ENCODE results near the gene POLR2C. TPM values are rescaled to one million over a fixed set of nuclear protein-coding genes. Genes with fewer than 3 reads are reported as not detected.

Gene POLR2C
- total and polyA plus RNA-seq, 5 donors from 2014 or later, result 41.9 to 79.8 (median 46.7) TPM

DNA sequence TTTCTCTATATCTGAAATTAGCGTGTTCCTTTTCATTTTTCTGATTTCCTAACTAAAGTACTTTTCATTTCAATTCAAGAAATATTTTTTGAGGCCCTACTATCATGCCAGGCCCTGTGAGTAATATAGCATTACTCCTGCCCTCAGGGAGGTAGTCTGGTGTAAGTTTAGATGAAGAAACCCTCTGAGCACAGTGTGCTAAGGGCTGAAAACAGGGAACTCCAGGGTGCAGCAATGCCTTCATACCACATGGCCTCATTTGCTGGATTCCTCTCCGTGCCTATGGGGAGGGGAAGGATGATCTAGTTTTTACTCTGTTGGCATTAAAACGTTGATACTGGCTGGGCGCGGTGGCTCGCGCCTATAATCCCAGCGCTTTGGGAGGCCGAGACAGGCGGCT lies 10.5 kb upstream of the POLR2C start:
- no peaks in the 10 kb centered on the region for H3K27me3 ChIP-seq (ENCODE audit: control insufficient read depth, insufficient read depth, low read length)
- no peak overlapping the region for H3K27ac Mint-ChIP-seq
- H3K4me1 ChIP-seq (ENCODE audit: control insufficient read depth, insufficient read depth, low read length, poor library complexity, severe bottlenecking), result peaks cover 11% of the 10 kb centered on the region
- no peaks in the 10 kb centered on the region for H3K9me3 ChIP-seq (ENCODE audit: control insufficient read depth in 2 of 2, low read length in 2 of 2)
- peaks cover 9 to 23% (median 14%) of the 10 kb centered on the region in 4 donors for H3K4me1 Mint-ChIP-seq
- H3K4me3 ChIP-seq (ENCODE audit: low read depth, low read length), result no peak overlapping the region
- H3K27ac ChIP-seq (ENCODE audit: insufficient read depth, low read length, poor library complexity, severe bottlenecking), result no peak overlapping the region
- peaks cover 53% of the 10 kb centered on the region for H3K36me3 ChIP-seq (ENCODE audit: control insufficient read depth, insufficient read depth, low read length)
- peaks cover 0 to 1% (median 0%) of the 10 kb centered on the region in 7 donors for H3K9me3 Mint-ChIP-seq
- H3K4me3 Mint-ChIP-seq, result no peak overlapping the region
- peaks cover 29% of the 10 kb centered on the region for H3K36me3 Mint-ChIP-seq
- ATAC-seq (ENCODE audit: low read depth in 2 of 2) (no peak), DNase-seq (no peak)
- H3K27me3 Mint-ChIP-seq, result no peaks in the 10 kb centered on the region

- no peaks in the 10 kb centered on the region for H3K9me3 Mint-ChIP-seq
- ATAC-seq (ENCODE audit: low read depth in 2 of 2) (no peak), DNase-seq (peak in 1 of 3 donors; percentile 7)
- H3K27ac Mint-ChIP-seq, result peak overlapping the region; percentile 98 to 100 (median 100)
- H3K36me3 ChIP-seq (ENCODE audit: control insufficient read depth, insufficient read depth, low read length), result peaks cover 55% of the 10 kb centered on the region
- no peaks in the 10 kb centered on the region for H3K9me3 ChIP-seq (ENCODE audit: control insufficient read depth in 2 of 2, low read length in 2 of 2)
- H3K4me1 ChIP-seq (ENCODE audit: control insufficient read depth, insufficient read depth, low read length, poor library complexity, severe bottlenecking), result peaks cover 26% of the 10 kb centered on the region
- H3K27ac ChIP-seq (ENCODE audit: insufficient read depth, low read length, poor library complexity, severe bottlenecking), result peak overlapping the region; percentile 73
- H3K4me1 Mint-ChIP-seq, result peaks cover 4 to 43% (median 32%) of the 10 kb centered on the region in 4 donors
- H3K27me3 ChIP-seq (ENCODE audit: control insufficient read depth, insufficient read depth, low read length), result no peaks in the 10 kb centered on the region
- H3K4me3 Mint-ChIP-seq, result peak overlapping the region; percentile 88 to 100 (median 100)
- peak overlapping the region; percentile 83 for H3K4me3 ChIP-seq (ENCODE audit: low read depth, low read length)
- H3K36me3 Mint-ChIP-seq, result peaks cover 47% of the 10 kb centered on the region
- no peaks in the 10 kb centered on the region for H3K27me3 Mint-ChIP-seq
Measured at GRCh38 chr16:57462978-57463362, 491 bp downstream of the POLR2C start.

DNA sequence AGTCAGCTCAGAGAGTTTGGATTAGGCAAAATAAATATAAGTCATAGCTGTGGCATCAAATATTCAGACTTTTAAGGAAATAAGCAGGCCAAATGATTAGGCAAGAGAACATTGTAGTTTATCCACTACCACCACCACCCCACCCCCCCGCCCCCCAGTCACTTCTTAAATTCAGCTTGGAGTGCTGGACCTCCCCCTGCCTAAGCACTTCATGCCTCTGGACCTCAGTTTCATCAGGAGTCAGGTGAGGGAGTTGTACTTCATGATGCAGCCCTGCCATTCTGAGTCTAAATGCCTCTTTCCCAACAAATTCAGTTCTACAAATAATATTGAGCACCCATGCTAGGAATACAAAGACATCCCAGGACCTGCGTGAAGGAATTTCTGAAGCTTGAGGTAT lies 2.0 kb downstream of the POLR2C start:
- Mint-ChIP-seq H3K4me3 (peak overlapping the region; percentile 66 to 100 (median 94)), H3K36me3 (peaks cover 55% of the 10 kb centered on the region), H3K27me3 (no peaks in the 10 kb centered on the region), H3K27ac (peak overlapping the region in 2 of 3 donors; percentile 57 to 98), H3K9me3 (no peaks in the 10 kb centered on the region), H3K4me1 (peaks cover 4 to 46% (median 35%) of the 10 kb centered on the region in 4 donors)
- ATAC-seq (ENCODE audit: low read depth in 2 of 2), result no peak
- Histone ChIP-seq H3K4me1 (ENCODE audit: control insufficient read depth, insufficient read depth, low read length, poor library complexity, severe bottlenecking) (peaks cover 26% of the 10 kb centered on the region), H3K27ac (ENCODE audit: insufficient read depth, low read length, poor library complexity, severe bottlenecking) (no peak overlapping the region), H3K9me3 (ENCODE audit: control insufficient read depth in 2 of 2, low read length in 2 of 2) (no peaks in the 10 kb centered on the region), H3K27me3 (ENCODE audit: control insufficient read depth, insufficient read depth, low read length) (no peaks in the 10 kb centered on the region), H3K4me3 (ENCODE audit: low read depth, low read length) (no peak overlapping the region), H3K36me3 (ENCODE audit: control insufficient read depth, insufficient read depth, low read length) (peaks cover 56% of the 10 kb centered on the region)
- no peak for DNase-seq

DNA sequence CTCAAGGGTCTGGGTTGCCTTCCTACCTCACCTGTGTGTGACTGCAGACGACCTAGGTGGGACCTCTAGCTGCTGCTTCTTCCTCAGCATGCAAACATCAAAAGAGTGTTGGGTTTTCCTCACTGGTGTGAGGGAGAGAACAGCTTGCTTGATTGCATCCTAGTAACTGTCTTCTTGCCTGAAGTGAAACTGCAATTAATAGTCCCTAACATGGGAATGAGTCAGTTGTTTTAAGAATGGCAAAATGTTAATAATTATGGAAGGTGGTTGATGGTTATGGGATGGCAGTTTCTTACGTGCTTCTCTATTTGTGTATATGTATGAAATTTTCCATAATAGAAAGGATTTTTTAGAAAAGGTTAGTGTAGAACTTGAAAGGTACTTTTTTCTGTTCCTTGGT lies 5.9 kb downstream of the POLR2C start:
- peaks cover 0 to 3% (median 0%) of the 10 kb centered on the region in 7 donors for H3K9me3 Mint-ChIP-seq
- H3K27ac ChIP-seq (ENCODE audit: insufficient read depth, low read length, poor library complexity, severe bottlenecking), result no peak overlapping the region
- ATAC-seq (ENCODE audit: low read depth in 2 of 2) (no peak), DNase-seq (no peak)
- H3K36me3 ChIP-seq (ENCODE audit: control insufficient read depth, insufficient read depth, low read length), result peaks cover 69% of the 10 kb centered on the region
- peak overlapping the region in 3 of 4 donors; percentile 15 to 33 (median 16) for H3K4me3 Mint-ChIP-seq
- H3K27me3 Mint-ChIP-seq, result no peaks in the 10 kb centered on the region
- peaks cover 52% of the 10 kb centered on the region for H3K36me3 Mint-ChIP-seq
- no peaks in the 10 kb centered on the region for H3K27me3 ChIP-seq (ENCODE audit: control insufficient read depth, insufficient read depth, low read length)
- H3K9me3 ChIP-seq (ENCODE audit: control insufficient read depth in 2 of 2, low read length in 2 of 2), result no peaks in the 10 kb centered on the region
- no peak overlapping the region for H3K27ac Mint-ChIP-seq
- H3K4me1 ChIP-seq (ENCODE audit: control insufficient read depth, insufficient read depth, low read length, poor library complexity, severe bottlenecking), result peaks cover 17% of the 10 kb centered on the region
- H3K4me3 ChIP-seq (ENCODE audit: low read depth, low read length), result no peak overlapping the region
- H3K4me1 Mint-ChIP-seq, result peaks cover 8 to 34% (median 30%) of the 10 kb centered on the region in 4 donors

- Mint-ChIP-seq H3K36me3 (peaks cover 50% of the 10 kb centered on the region), H3K4me3 (no peak overlapping the region), H3K27me3 (no peaks in the 10 kb centered on the region), H3K27ac (no peak overlapping the region), H3K9me3 (peaks cover 0 to 3% (median 0%) of the 10 kb centered on the region in 7 donors), H3K4me1 (peaks cover 6 to 27% (median 24%) of the 10 kb centered on the region in 4 donors)
- DNase-seq, result no peak
- Histone ChIP-seq H3K36me3 (ENCODE audit: control insufficient read depth, insufficient read depth, low read length) (peaks cover 69% of the 10 kb centered on the region), H3K9me3 (ENCODE audit: control insufficient read depth in 2 of 2, low read length in 2 of 2) (no peaks in the 10 kb centered on the region), H3K4me1 (ENCODE audit: control insufficient read depth, insufficient read depth, low read length, poor library complexity, severe bottlenecking) (peaks cover 10% of the 10 kb centered on the region), H3K27me3 (ENCODE audit: control insufficient read depth, insufficient read depth, low read length) (no peaks in the 10 kb centered on the region), H3K27ac (ENCODE audit: insufficient read depth, low read length, poor library complexity, severe bottlenecking) (no peak overlapping the region), H3K4me3 (ENCODE audit: low read depth, low read length) (no peak overlapping the region)
- no peak for ATAC-seq (ENCODE audit: low read depth in 2 of 2)
Measured at GRCh38 chr16:57469046-57469445, 6.6 kb downstream of the POLR2C start.

DNA sequence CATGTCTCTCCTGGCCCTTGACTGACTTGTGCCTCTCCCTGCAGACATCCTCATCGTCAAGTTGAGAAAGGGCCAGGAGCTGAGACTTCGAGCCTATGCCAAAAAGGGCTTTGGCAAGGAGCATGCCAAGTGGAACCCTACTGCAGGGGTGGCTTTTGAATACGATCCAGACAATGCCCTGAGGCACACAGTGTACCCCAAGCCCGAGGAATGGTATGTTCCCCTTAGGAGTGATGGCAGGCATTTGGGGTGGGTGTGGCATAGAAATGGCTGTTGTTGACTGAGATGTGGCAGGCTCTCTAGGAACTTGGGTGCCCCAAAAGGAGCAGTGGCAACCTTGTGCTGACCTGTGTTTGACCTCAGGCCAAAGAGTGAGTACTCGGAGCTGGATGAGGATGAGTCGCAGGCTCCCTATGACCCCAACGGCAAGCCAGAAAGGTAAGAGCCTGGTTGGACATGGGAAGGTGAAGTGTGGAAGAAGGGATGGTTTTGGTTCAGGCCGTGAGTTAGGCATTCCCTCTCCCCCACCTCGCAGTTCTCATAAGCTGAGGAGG lies 7.5 kb downstream of the POLR2C start:
- peaks cover 0 to 3% (median 0%) of the 10 kb centered on the region in 7 donors for H3K9me3 Mint-ChIP-seq
- peaks cover 4 to 18% (median 15%) of the 10 kb centered on the region in 4 donors for H3K4me1 Mint-ChIP-seq
- H3K4me3 Mint-ChIP-seq, result no peak overlapping the region
- Histone ChIP-seq H3K27me3 (ENCODE audit: control insufficient read depth, insufficient read depth, low read length) (no peaks in the 10 kb centered on the region), H3K4me3 (ENCODE audit: low read depth, low read length) (no peak overlapping the region), H3K4me1 (ENCODE audit: control insufficient read depth, insufficient read depth, low read length, poor library complexity, severe bottlenecking) (peaks cover 3% of the 10 kb centered on the region), H3K9me3 (ENCODE audit: control insufficient read depth in 2 of 2, low read length in 2 of 2) (no peaks in the 10 kb centered on the region), H3K36me3 (ENCODE audit: control insufficient read depth, insufficient read depth, low read length) (peaks cover 63% of the 10 kb centered on the region), H3K27ac (ENCODE audit: insufficient read depth, low read length, poor library complexity, severe bottlenecking) (no peak overlapping the region)
- no peak overlapping the region for H3K27ac Mint-ChIP-seq
- H3K36me3 Mint-ChIP-seq, result peaks cover 43% of the 10 kb centered on the region
- DNase-seq (no peak), ATAC-seq (ENCODE audit: low read depth in 2 of 2) (no peak)
- no peaks in the 10 kb centered on the region for H3K27me3 Mint-ChIP-seq

DNA sequence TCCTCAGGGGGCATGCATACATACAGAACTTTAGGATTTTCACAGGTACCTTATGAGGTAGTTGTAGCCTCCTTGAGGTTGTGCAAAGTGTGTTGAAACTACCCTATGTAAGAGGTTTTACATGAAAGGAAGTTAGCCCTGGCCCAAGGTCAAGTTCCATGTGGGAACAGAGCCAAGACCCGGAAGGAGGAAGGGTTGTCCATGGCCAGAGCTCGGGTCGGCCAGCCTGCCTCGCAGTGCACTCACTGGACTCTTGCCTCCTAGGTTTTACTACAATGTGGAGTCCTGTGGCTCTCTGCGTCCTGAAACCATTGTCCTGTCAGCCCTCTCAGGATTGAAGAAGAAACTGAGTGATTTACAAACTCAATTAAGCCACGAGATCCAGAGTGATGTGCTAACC lies 8.2 kb downstream of the POLR2C start:
- ATAC-seq (ENCODE audit: low read depth in 2 of 2) (no peak), DNase-seq (no peak)
- Histone ChIP-seq H3K9me3 (ENCODE audit: control insufficient read depth in 2 of 2, low read length in 2 of 2) (no peaks in the 10 kb centered on the region), H3K4me3 (ENCODE audit: low read depth, low read length) (no peak overlapping the region), H3K27ac (ENCODE audit: insufficient read depth, low read length, poor library complexity, severe bottlenecking) (no peak overlapping the region), H3K4me1 (ENCODE audit: control insufficient read depth, insufficient read depth, low read length, poor library complexity, severe bottlenecking) (peaks cover 2% of the 10 kb centered on the region), H3K27me3 (ENCODE audit: control insufficient read depth, insufficient read depth, low read length) (no peaks in the 10 kb centered on the region), H3K36me3 (ENCODE audit: control insufficient read depth, insufficient read depth, low read length) (peaks cover 60% of the 10 kb centered on the region)
- Mint-ChIP-seq H3K4me1 (peaks cover 4 to 14% (median 12%) of the 10 kb centered on the region in 4 donors), H3K4me3 (no peak overlapping the region), H3K9me3 (peaks cover 0 to 3% (median 0%) of the 10 kb centered on the region in 7 donors), H3K36me3 (peaks cover 38% of the 10 kb centered on the region), H3K27me3 (no peaks in the 10 kb centered on the region), H3K27ac (peak overlapping the region in 1 of 3 donors; percentile 46)

GRCh38 chr16:57471209-57471608 lies 8.7 kb downstream of the POLR2C start:
- H3K27me3 Mint-ChIP-seq, result no peaks in the 10 kb centered on the region
- H3K27me3 ChIP-seq (ENCODE audit: control insufficient read depth, insufficient read depth, low read length), result no peaks in the 10 kb centered on the region
- H3K4me1 ChIP-seq (ENCODE audit: control insufficient read depth, insufficient read depth, low read length, poor library complexity, severe bottlenecking), result peaks cover 7% of the 10 kb centered on the region
- peaks cover 55% of the 10 kb centered on the region for H3K36me3 ChIP-seq (ENCODE audit: control insufficient read depth, insufficient read depth, low read length)
- no peak for DNase-seq
- no peaks in the 10 kb centered on the region for H3K9me3 ChIP-seq (ENCODE audit: control insufficient read depth in 2 of 2, low read length in 2 of 2)
- H3K4me3 ChIP-seq (ENCODE audit: low read depth, low read length), result no peak overlapping the region
- no peak overlapping the region for H3K27ac Mint-ChIP-seq
- no peak for ATAC-seq (ENCODE audit: low read depth in 2 of 2)
- H3K4me1 Mint-ChIP-seq, result peaks cover 4 to 13% (median 10%) of the 10 kb centered on the region in 4 donors
- no peak overlapping the region for H3K4me3 Mint-ChIP-seq
- peaks cover 33% of the 10 kb centered on the region for H3K36me3 Mint-ChIP-seq
- H3K27ac ChIP-seq (ENCODE audit: insufficient read depth, low read length, poor library complexity, severe bottlenecking), result no peak overlapping the region
- H3K9me3 Mint-ChIP-seq, result peaks cover 0 to 3% (median 0%) of the 10 kb centered on the region in 7 donors
